ENCODE data around the gene NHP2. TPM values are rescaled to one million over a fixed set of nuclear protein-coding genes. Genes with fewer than 3 reads are reported as not detected.

NHP2 gene
- total RNA-seq, 1 donor from 2014 or later = 149 TPM

- Histone ChIP-seq H3K9ac (ENCODE audit: low read length) (no peak overlapping the region), H3K4me1 (ENCODE audit: insufficient read depth, low read length) (no peaks in the 10 kb centered on the region), H4K20me1 (ENCODE audit: insufficient read depth, low read length) (no peaks in the 10 kb centered on the region), H3K9me3 (ENCODE audit: insufficient read depth, low read depth, low read length) (no peaks in the 10 kb centered on the region), H3K27me3 (ENCODE audit: insufficient read depth, low read length) (no peaks in the 10 kb centered on the region), H2AFZ (ENCODE audit: low read depth, low read length) (no peak overlapping the region), H3K79me2 (ENCODE audit: insufficient read depth, low read length) (no peaks in the 10 kb centered on the region), H3K27ac (ENCODE audit: low read depth, low read length) (no peak overlapping the region), H3K36me3 (ENCODE audit: insufficient read depth, low read length) (no peaks in the 10 kb centered on the region), H3K4me2 (ENCODE audit: low read length) (no peak overlapping the region), H3K4me3 (ENCODE audit: insufficient read depth, low read depth, low read length) (no peak overlapping the region)
- no peaks in the 10 kb centered on the region for H3K4me1 Mint-ChIP-seq (ENCODE audit: low read depth, unreplicated experiment)
- H3K4me3 Mint-ChIP-seq (ENCODE audit: unreplicated experiment) = no peak overlapping the region
- H3K36me3 Mint-ChIP-seq (ENCODE audit: low read depth, unreplicated experiment) = no peaks in the 10 kb centered on the region
- H3K27ac Mint-ChIP-seq (ENCODE audit: unreplicated experiment) = no peak overlapping the region
- H3K9me3 Mint-ChIP-seq (ENCODE audit: unreplicated experiment) = peaks cover 11% of the 10 kb centered on the region
- TF ChIP-seq CTCF (IDR thresholded peaks at IDR 0.05; ENCODE audit: insufficient read depth, low read depth, low read length) (no peak), EZH2 (IDR thresholded peaks at IDR 0.05; ENCODE audit: insufficient read depth, low read length) (no peak)
- H3K27me3 Mint-ChIP-seq (ENCODE audit: low read depth, unreplicated experiment) = peaks cover 7% of the 10 kb centered on the region
- DNase-seq (ENCODE audit: low read depth) (no peak), FAIRE-seq (no peak)
These were observed 35.7 kb upstream of the NHP2 start for GRCh38 chr5:178189433-178189832.

GRCh38 chr5:178187014-178187413 lies 33.3 kb upstream of the NHP2 start, which contains the start of gene GMCL2:
GMCL2 (minus strand) TSS chr5:178187371; CDS start chr5:178187299, 72 bp downstream.
- H3K9me3 Mint-ChIP-seq (ENCODE audit: unreplicated experiment) = no peaks in the 10 kb centered on the region
- peaks cover 3% of the 10 kb centered on the region for H3K4me1 Mint-ChIP-seq (ENCODE audit: low read depth, unreplicated experiment)
- H3K27ac Mint-ChIP-seq (ENCODE audit: unreplicated experiment) = no peak within 1 kb of the TSS
- no peaks in the 10 kb centered on the region for H3K79me2 ChIP-seq (ENCODE audit: insufficient read depth, low read length)
- H3K27me3 Mint-ChIP-seq (ENCODE audit: low read depth, unreplicated experiment) = no peaks in the 10 kb centered on the region
- no peak within 1 kb of the TSS for H3K27ac ChIP-seq (ENCODE audit: low read depth, low read length)
- no peak within 1 kb of the TSS for H3K9ac ChIP-seq (ENCODE audit: low read length)
- H3K36me3 ChIP-seq (ENCODE audit: insufficient read depth, low read length) = no peaks in the 10 kb centered on the region
- H3K9me3 ChIP-seq (ENCODE audit: insufficient read depth, low read depth, low read length) = no peaks in the 10 kb centered on the region
- no peak within 1 kb of the TSS for H3K4me2 ChIP-seq (ENCODE audit: low read length)
- FAIRE-seq (no peak), DNase-seq (ENCODE audit: low read depth) (no peak)
- H3K4me3 ChIP-seq (ENCODE audit: insufficient read depth, low read depth, low read length) = no peak within 1 kb of the TSS
- no peaks in the 10 kb centered on the region for H4K20me1 ChIP-seq (ENCODE audit: insufficient read depth, low read length)
- no peak within 1 kb of the TSS for H2AFZ ChIP-seq (ENCODE audit: low read depth, low read length)
- TF ChIP-seq EZH2 (IDR thresholded peaks at IDR 0.05; ENCODE audit: insufficient read depth, low read length) (no peak), CTCF (IDR thresholded peaks at IDR 0.05; ENCODE audit: insufficient read depth, low read depth, low read length) (no peak)
- H3K4me3 Mint-ChIP-seq (ENCODE audit: unreplicated experiment) = no peak within 1 kb of the TSS
- H3K27me3 ChIP-seq (ENCODE audit: insufficient read depth, low read length) = no peaks in the 10 kb centered on the region
- H3K4me1 ChIP-seq (ENCODE audit: insufficient read depth, low read length) = no peaks in the 10 kb centered on the region
- H3K36me3 Mint-ChIP-seq (ENCODE audit: low read depth, unreplicated experiment) = no peaks in the 10 kb centered on the region

- H3K4me3 Mint-ChIP-seq (ENCODE audit: unreplicated experiment) = no peak overlapping the region
- Histone ChIP-seq H3K36me3 (ENCODE audit: insufficient read depth, low read length) (no peaks in the 10 kb centered on the region), H3K4me3 (ENCODE audit: insufficient read depth, low read depth, low read length) (no peak overlapping the region), H3K9me3 (ENCODE audit: insufficient read depth, low read depth, low read length) (no peaks in the 10 kb centered on the region), H3K79me2 (ENCODE audit: insufficient read depth, low read length) (no peaks in the 10 kb centered on the region), H2AFZ (ENCODE audit: low read depth, low read length) (no peak overlapping the region), H3K27ac (ENCODE audit: low read depth, low read length) (no peak overlapping the region), H3K4me1 (ENCODE audit: insufficient read depth, low read length) (no peaks in the 10 kb centered on the region), H3K9ac (ENCODE audit: low read length) (no peak overlapping the region), H3K27me3 (ENCODE audit: insufficient read depth, low read length) (no peaks in the 10 kb centered on the region), H4K20me1 (ENCODE audit: insufficient read depth, low read length) (no peaks in the 10 kb centered on the region), H3K4me2 (ENCODE audit: low read length) (no peak overlapping the region)
- H3K9me3 Mint-ChIP-seq (ENCODE audit: unreplicated experiment) = no peaks in the 10 kb centered on the region
- H3K27me3 Mint-ChIP-seq (ENCODE audit: low read depth, unreplicated experiment) = no peaks in the 10 kb centered on the region
- no peak overlapping the region for H3K27ac Mint-ChIP-seq (ENCODE audit: unreplicated experiment)
- TF ChIP-seq CTCF (IDR thresholded peaks at IDR 0.05; ENCODE audit: insufficient read depth, low read depth, low read length) (no peak), EZH2 (IDR thresholded peaks at IDR 0.05; ENCODE audit: insufficient read depth, low read length) (no peak)
- H3K4me1 Mint-ChIP-seq (ENCODE audit: low read depth, unreplicated experiment) = peaks cover 3% of the 10 kb centered on the region
- DNase-seq (ENCODE audit: low read depth) (peak; percentile 60), FAIRE-seq (no peak)
- H3K36me3 Mint-ChIP-seq (ENCODE audit: low read depth, unreplicated experiment) = no peaks in the 10 kb centered on the region
These were observed 32.7 kb upstream of the NHP2 start for GRCh38 chr5:178186427-178186826.
